ENCODE measurements around the gene TBX3. TPM values are rescaled to one million over a fixed set of nuclear protein-coding genes. Genes with fewer than 3 reads are reported as not detected.
A peak's percentile ranks its signal among the peaks of the same experiment; 100 is the strongest.

Gene TBX3
- total RNA-seq, 1 donor from 2014 or later, result 3.0 TPM

GRCh38 chr12:114680604-114681069 lies 3.3 kb downstream of the TBX3 start:
- Mint-ChIP-seq H3K36me3 (ENCODE audit: unreplicated experiment) (no peaks in the 10 kb centered on the region), H3K27me3 (ENCODE audit: unreplicated experiment) (peaks cover 53% of the 10 kb centered on the region), H3K4me3 (ENCODE audit: unreplicated experiment) (peak overlapping the region; percentile 18), H3K4me1 (ENCODE audit: low read depth, unreplicated experiment) (peaks cover 4% of the 10 kb centered on the region), H3K27ac (ENCODE audit: unreplicated experiment) (no peak overlapping the region), H3K9me3 (ENCODE audit: unreplicated experiment) (peaks cover 11% of the 10 kb centered on the region)
- TF ChIP-seq CTCF (IDR thresholded peaks at IDR 0.05; ENCODE audit: partially characterized antibody, unreplicated experiment), result no peak
- no peak for DNase-seq

- DNase-seq, result no peak
- Mint-ChIP-seq H3K27me3 (ENCODE audit: unreplicated experiment) (peaks cover 57% of the 10 kb centered on the region), H3K36me3 (ENCODE audit: unreplicated experiment) (no peaks in the 10 kb centered on the region), H3K9me3 (ENCODE audit: unreplicated experiment) (peaks cover 11% of the 10 kb centered on the region), H3K4me3 (ENCODE audit: unreplicated experiment) (no peak overlapping the region), H3K27ac (ENCODE audit: unreplicated experiment) (no peak overlapping the region), H3K4me1 (ENCODE audit: low read depth, unreplicated experiment) (peaks cover 4% of the 10 kb centered on the region)
- no peak for TF ChIP-seq CTCF (IDR thresholded peaks at IDR 0.05; ENCODE audit: partially characterized antibody, unreplicated experiment)
These were observed 4.0 kb downstream of the TBX3 start for GRCh38 chr12:114679942-114680341.

GRCh38 chr12:114679452-114679875 lies 4.5 kb downstream of the TBX3 start:
- no peak overlapping the region for H3K4me3 Mint-ChIP-seq (ENCODE audit: unreplicated experiment)
- H3K4me1 Mint-ChIP-seq (ENCODE audit: low read depth, unreplicated experiment), result peaks cover 4% of the 10 kb centered on the region
- H3K27ac Mint-ChIP-seq (ENCODE audit: unreplicated experiment), result no peak overlapping the region
- DNase-seq, result no peak
- no peaks in the 10 kb centered on the region for H3K36me3 Mint-ChIP-seq (ENCODE audit: unreplicated experiment)
- peaks cover 11% of the 10 kb centered on the region for H3K9me3 Mint-ChIP-seq (ENCODE audit: unreplicated experiment)
- no peak for TF ChIP-seq CTCF (IDR thresholded peaks at IDR 0.05; ENCODE audit: partially characterized antibody, unreplicated experiment)
- peaks cover 62% of the 10 kb centered on the region for H3K27me3 Mint-ChIP-seq (ENCODE audit: unreplicated experiment)

- Mint-ChIP-seq H3K9me3 (ENCODE audit: unreplicated experiment) (peaks cover 9% of the 10 kb centered on the region), H3K27me3 (ENCODE audit: unreplicated experiment) (peaks cover 62% of the 10 kb centered on the region), H3K4me3 (ENCODE audit: unreplicated experiment) (no peak overlapping the region), H3K36me3 (ENCODE audit: unreplicated experiment) (no peaks in the 10 kb centered on the region), H3K4me1 (ENCODE audit: low read depth, unreplicated experiment) (peaks cover 4% of the 10 kb centered on the region), H3K27ac (ENCODE audit: unreplicated experiment) (no peak overlapping the region)
- no peak for TF ChIP-seq CTCF (IDR thresholded peaks at IDR 0.05; ENCODE audit: partially characterized antibody, unreplicated experiment)
- DNase-seq, result no peak
These were observed 5.3 kb downstream of the TBX3 start for GRCh38 chr12:114678718-114679117.

- H3K27ac Mint-ChIP-seq (ENCODE audit: unreplicated experiment), result no peak overlapping the region
- H3K4me1 Mint-ChIP-seq (ENCODE audit: low read depth, unreplicated experiment), result peaks cover 2% of the 10 kb centered on the region
- H3K36me3 Mint-ChIP-seq (ENCODE audit: unreplicated experiment), result no peaks in the 10 kb centered on the region
- H3K9me3 Mint-ChIP-seq (ENCODE audit: unreplicated experiment), result peaks cover 8% of the 10 kb centered on the region
- peaks cover 65% of the 10 kb centered on the region for H3K27me3 Mint-ChIP-seq (ENCODE audit: unreplicated experiment)
- DNase-seq, result no peak
- H3K4me3 Mint-ChIP-seq (ENCODE audit: unreplicated experiment), result no peak overlapping the region
- no peak for TF ChIP-seq CTCF (IDR thresholded peaks at IDR 0.05; ENCODE audit: partially characterized antibody, unreplicated experiment)
These were observed 5.9 kb downstream of the TBX3 start for GRCh38 chr12:114678028-114678427.

Data from glutamatergic neuron (in vitro differentiated cells).